Mesodermal cell (in vitro differentiated cells): ENCODE results near the gene LYZL2.
"Not testable (repeated sequence)": the region's sequence is repeated elsewhere in the genome, so short reads cannot be mapped to it uniquely, and the experiment has no call there.

Experiments used
- H3K27ac ChIP-seq: 2 replicates; pipeline ENCODE4 v1.7.0; 2013; ENCODE audit warnings: mild to moderate bottlenecking, low read depth, low read length, moderate library complexity; ENCODE audit not compliant: severe bottlenecking
- H3K36me3 ChIP-seq: 2 replicates; pipeline ENCODE4 v1.7.1; 2013; ENCODE audit warnings: mild to moderate bottlenecking, low read length, moderate library complexity; ENCODE audit not compliant: control insufficient read depth, insufficient read depth
- H3K4me1 ChIP-seq: one replicate; pipeline ENCODE4 v1.7.1; 2013; ENCODE audit warnings: mild to moderate bottlenecking, low read length; ENCODE audit not compliant: insufficient read depth, control insufficient read depth, poor library complexity, severe bottlenecking
- H3K4me3 ChIP-seq: 2 replicates; pipeline ENCODE4 v1.7.0; 2013; ENCODE audit warnings: low read length, control low read depth, mild to moderate bottlenecking; ENCODE audit not compliant: insufficient read depth, poor library complexity, severe bottlenecking; ENCODE audit errors: extremely low read depth
- H3K9me3 ChIP-seq: 2 replicates; pipeline ENCODE4 v1.7.1; 2013; ENCODE audit warnings: mild to moderate bottlenecking, low read length, moderate library complexity; ENCODE audit not compliant: control insufficient read depth
- WGBS, 2 experiments: methylation state at CpG; one replicate each; pipeline ENCODE4 v1.1.5; 2013; ENCODE audit warnings: missing lambda C conversion rate in 2 of 2; ENCODE audit not compliant: insufficient coverage in 2 of 2; 5-methylcytosine and 5-hydroxymethylcytosine counted together

LYZL2 gene

GRCh38 chr10:30660314-30660713 lies 30.8 kb upstream of the LYZL2 start:
- H3K36me3 ChIP-seq, H3K4me3 ChIP-seq, H3K9me3 ChIP-seq, H3K4me1 ChIP-seq, H3K27ac ChIP-seq: not testable (repeated sequence)
- WGBS, 2 experiments = 86 to 100% methylated on average over 1 of the region's 3 CpGs

- Histone ChIP-seq H3K4me1 (no peaks in the 10 kb centered on the region), H3K36me3 (no peaks in the 10 kb centered on the region), H3K27ac (no peak overlapping the region), H3K4me3 (no peak overlapping the region), H3K9me3 (no peaks in the 10 kb centered on the region)
- WGBS, 2 experiments = 100% methylated on average over 4 of the region's 5 CpGs; no CpG with 5 or more reads in 1 of the 2 experiments
These were observed 26.7 kb upstream of the LYZL2 start for GRCh38 chr10:30656233-30656632.

GRCh38 chr10:30655001-30655400 lies 25.4 kb upstream of the LYZL2 start:
- 100% methylated on average over 5 of the region's 8 CpGs; no CpG with 5 or more reads in 1 of the 2 experiments for WGBS, 2 experiments
- not testable (repeated sequence) for H3K9me3 ChIP-seq, H3K27ac ChIP-seq, H3K4me1 ChIP-seq, H3K4me3 ChIP-seq, H3K36me3 ChIP-seq

GRCh38 chr10:30651470-30652397 lies 22.2 kb upstream of the LYZL2 start:
- 90 to 93% methylated on average over 4 to 7 of the region's 10 CpGs for WGBS, 2 experiments

GRCh38 chr10:30647089-30647488 lies 17.5 kb upstream of the LYZL2 start:
- H3K4me1 ChIP-seq = peaks cover 6% of the 10 kb centered on the region
- WGBS, 2 experiments = 97 to 98% methylated on average over 5 to 8 of the region's 8 CpGs

More at GRCh38 chr10:30651470-30652397, 22.2 kb upstream of the LYZL2 start:
- not testable (repeated sequence) for H3K4me1 ChIP-seq, H3K27ac ChIP-seq, H3K36me3 ChIP-seq, H3K9me3 ChIP-seq, H3K4me3 ChIP-seq

GRCh38 chr10:30645340-30645827 lies 15.8 kb upstream of the LYZL2 start:
- Histone ChIP-seq H3K36me3 (no peaks in the 10 kb centered on the region), H3K4me1 (peaks cover 17% of the 10 kb centered on the region), H3K4me3 (no peak overlapping the region), H3K9me3 (no peaks in the 10 kb centered on the region), H3K27ac (no peak overlapping the region)
- WGBS, 2 experiments = 41 to 47% methylated on average over 8 of the region's 15 CpGs

More at GRCh38 chr10:30647089-30647488, 17.5 kb upstream of the LYZL2 start:
- Histone ChIP-seq H3K9me3 (no peaks in the 10 kb centered on the region), H3K27ac (no peak overlapping the region), H3K36me3 (no peaks in the 10 kb centered on the region), H3K4me3 (no peak overlapping the region)

- H3K4me1 ChIP-seq = peaks cover 17% of the 10 kb centered on the region
- H3K4me3 ChIP-seq, H3K36me3 ChIP-seq, H3K9me3 ChIP-seq, H3K27ac ChIP-seq: not testable (repeated sequence)
- WGBS, 2 experiments = 90% methylated on average over 3 of the region's 5 CpGs; no CpG with 5 or more reads in 1 of the 2 experiments
These were observed 14.9 kb upstream of the LYZL2 start for GRCh38 chr10:30644408-30644861.

GRCh38 chr10:30643557-30644199 lies 14.1 kb upstream of the LYZL2 start:
- H3K36me3 ChIP-seq, H3K27ac ChIP-seq, H3K9me3 ChIP-seq, H3K4me3 ChIP-seq: not testable (repeated sequence)
- WGBS, 2 experiments = 56 to 81% methylated on average over 3 to 6 of the region's 12 CpGs
- peaks cover 17% of the 10 kb centered on the region for H3K4me1 ChIP-seq

GRCh38 chr10:30642856-30643255 lies 13.3 kb upstream of the LYZL2 start:
- not testable (repeated sequence) for H3K9me3 ChIP-seq, H3K36me3 ChIP-seq, H3K27ac ChIP-seq, H3K4me3 ChIP-seq
- H3K4me1 ChIP-seq = peaks cover 19% of the 10 kb centered on the region
- 93 to 100% methylated on average over 3 of the region's 13 CpGs for WGBS, 2 experiments

- no peaks in the 10 kb centered on the region for H3K9me3 ChIP-seq
These were observed 10.6 kb upstream of the LYZL2 start for GRCh38 chr10:30639946-30640786.

More at GRCh38 chr10:30639946-30640786, 10.6 kb upstream of the LYZL2 start:
- Histone ChIP-seq H3K4me3 (no peak overlapping the region), H3K36me3 (no peaks in the 10 kb centered on the region), H3K4me1 (peaks cover 23% of the 10 kb centered on the region), H3K27ac (no peak overlapping the region)
- WGBS, 2 experiments = 42 to 67% methylated on average over 2 of the region's 6 CpGs
